Measurements from ENCODE around the gene SPATA12.

- TF ChIP-seq CTCF (IDR thresholded peaks at IDR 0.05) (no peak), POLR2A (IDR thresholded peaks at IDR 0.05) (no peak)
Measured at GRCh38 chr3:57061556-57061955, 1.1 kb downstream of the SPATA12 start.
